ENCODE results near the gene BNC2.

BNC2 gene

GRCh38 chr9:16413509-16414016 is 456.9 kb downstream of the BNC2 start:
- Histone ChIP-seq H3K36me3 (ENCODE audit: control insufficient read depth, low read depth, low read length) (no peaks in the 10 kb centered on the region), H3K9me3 (ENCODE audit: control insufficient read depth, low read depth, low read length) (no peaks in the 10 kb centered on the region), H3K27ac (ENCODE audit: low read length) (no peak overlapping the region), H3K9ac (ENCODE audit: low read length) (no peak overlapping the region), H3K4me3 (ENCODE audit: low read length) (no peak overlapping the region), H3K4me1 (ENCODE audit: control insufficient read depth, low read depth, low read length) (peaks cover 4% of the 10 kb centered on the region), H3K27me3 (ENCODE audit: control insufficient read depth, insufficient read depth, low read length) (no peaks in the 10 kb centered on the region)

GRCh38 chr9:16412740-16413139 is 457.7 kb downstream of the BNC2 start:
- no peaks in the 10 kb centered on the region for H3K9me3 ChIP-seq (ENCODE audit: control insufficient read depth, low read depth, low read length)
- H3K4me3 ChIP-seq (ENCODE audit: low read length), result no peak overlapping the region
- peaks cover 4% of the 10 kb centered on the region for H3K4me1 ChIP-seq (ENCODE audit: control insufficient read depth, low read depth, low read length)
- no peaks in the 10 kb centered on the region for H3K27me3 ChIP-seq (ENCODE audit: control insufficient read depth, insufficient read depth, low read length)
- no peaks in the 10 kb centered on the region for H3K36me3 ChIP-seq (ENCODE audit: control insufficient read depth, low read depth, low read length)
- H3K9ac ChIP-seq (ENCODE audit: low read length), result no peak overlapping the region
- no peak overlapping the region for H3K27ac ChIP-seq (ENCODE audit: low read length)

- H3K9me3 ChIP-seq (ENCODE audit: control insufficient read depth, low read depth, low read length), result no peaks in the 10 kb centered on the region
- H3K27ac ChIP-seq (ENCODE audit: low read length), result no peak overlapping the region
- H3K27me3 ChIP-seq (ENCODE audit: control insufficient read depth, insufficient read depth, low read length), result no peaks in the 10 kb centered on the region
- no peak overlapping the region for H3K9ac ChIP-seq (ENCODE audit: low read length)
- no peaks in the 10 kb centered on the region for H3K36me3 ChIP-seq (ENCODE audit: control insufficient read depth, low read depth, low read length)
- H3K4me3 ChIP-seq (ENCODE audit: low read length), result no peak overlapping the region
- H3K4me1 ChIP-seq (ENCODE audit: control insufficient read depth, low read depth, low read length), result peaks cover 4% of the 10 kb centered on the region
Observed at GRCh38 chr9:16411311-16411710, 459.2 kb downstream of the BNC2 start.

- no peaks in the 10 kb centered on the region for H3K9me3 ChIP-seq (ENCODE audit: control insufficient read depth, low read depth, low read length)
- no peaks in the 10 kb centered on the region for H3K27me3 ChIP-seq (ENCODE audit: control insufficient read depth, insufficient read depth, low read length)
- H3K9ac ChIP-seq (ENCODE audit: low read length), result no peak overlapping the region
- H3K4me1 ChIP-seq (ENCODE audit: control insufficient read depth, low read depth, low read length), result peaks cover 4% of the 10 kb centered on the region
- no peaks in the 10 kb centered on the region for H3K36me3 ChIP-seq (ENCODE audit: control insufficient read depth, low read depth, low read length)
- no peak overlapping the region for H3K27ac ChIP-seq (ENCODE audit: low read length)
- no peak overlapping the region for H3K4me3 ChIP-seq (ENCODE audit: low read length)
Observed at GRCh38 chr9:16410601-16411280, 459.7 kb downstream of the BNC2 start.

GRCh38 chr9:16407617-16408016 is 462.9 kb downstream of the BNC2 start:
- Histone ChIP-seq H3K9me3 (ENCODE audit: control insufficient read depth, low read depth, low read length) (no peaks in the 10 kb centered on the region), H3K27ac (ENCODE audit: low read length) (no peak overlapping the region), H3K9ac (ENCODE audit: low read length) (no peak overlapping the region), H3K4me1 (ENCODE audit: control insufficient read depth, low read depth, low read length) (no peaks in the 10 kb centered on the region), H3K27me3 (ENCODE audit: control insufficient read depth, insufficient read depth, low read length) (no peaks in the 10 kb centered on the region), H3K4me3 (ENCODE audit: low read length) (no peak overlapping the region), H3K36me3 (ENCODE audit: control insufficient read depth, low read depth, low read length) (no peaks in the 10 kb centered on the region)

- H3K9me3 ChIP-seq (ENCODE audit: control insufficient read depth, low read depth, low read length), result no peaks in the 10 kb centered on the region
- H3K27me3 ChIP-seq (ENCODE audit: control insufficient read depth, insufficient read depth, low read length), result no peaks in the 10 kb centered on the region
- H3K36me3 ChIP-seq (ENCODE audit: control insufficient read depth, low read depth, low read length), result no peaks in the 10 kb centered on the region
- H3K27ac ChIP-seq (ENCODE audit: low read length), result no peak overlapping the region
- H3K9ac ChIP-seq (ENCODE audit: low read length), result no peak overlapping the region
- no peaks in the 10 kb centered on the region for H3K4me1 ChIP-seq (ENCODE audit: control insufficient read depth, low read depth, low read length)
- no peak overlapping the region for H3K4me3 ChIP-seq (ENCODE audit: low read length)
Observed at GRCh38 chr9:16406526-16407225, 463.8 kb downstream of the BNC2 start.

- H3K27ac ChIP-seq (ENCODE audit: low read length), result no peak overlapping the region
- no peaks in the 10 kb centered on the region for H3K27me3 ChIP-seq (ENCODE audit: control insufficient read depth, insufficient read depth, low read length)
- H3K9ac ChIP-seq (ENCODE audit: low read length), result no peak overlapping the region
Observed at GRCh38 chr9:16405421-16405820, 465.0 kb downstream of the BNC2 start.

GRCh38 chr9:16401701-16402100 is 468.8 kb downstream of the BNC2 start:
- H3K4me3 ChIP-seq (ENCODE audit: low read length), result no peak overlapping the region
- no peak overlapping the region for H3K27ac ChIP-seq (ENCODE audit: low read length)
- no peaks in the 10 kb centered on the region for H3K27me3 ChIP-seq (ENCODE audit: control insufficient read depth, insufficient read depth, low read length)

More at GRCh38 chr9:16405421-16405820, 465.0 kb downstream of the BNC2 start:
- no peak overlapping the region for H3K4me3 ChIP-seq (ENCODE audit: low read length)
- H3K9me3 ChIP-seq (ENCODE audit: control insufficient read depth, low read depth, low read length), result no peaks in the 10 kb centered on the region
- H3K36me3 ChIP-seq (ENCODE audit: control insufficient read depth, low read depth, low read length), result no peaks in the 10 kb centered on the region
- no peaks in the 10 kb centered on the region for H3K4me1 ChIP-seq (ENCODE audit: control insufficient read depth, low read depth, low read length)

GRCh38 chr9:16398691-16399090 is 471.8 kb downstream of the BNC2 start:
- Histone ChIP-seq H3K9me3 (ENCODE audit: control insufficient read depth, low read depth, low read length) (no peaks in the 10 kb centered on the region), H3K9ac (ENCODE audit: low read length) (no peak overlapping the region), H3K27ac (ENCODE audit: low read length) (no peak overlapping the region), H3K4me3 (ENCODE audit: low read length) (no peak overlapping the region), H3K4me1 (ENCODE audit: control insufficient read depth, low read depth, low read length) (no peaks in the 10 kb centered on the region), H3K36me3 (ENCODE audit: control insufficient read depth, low read depth, low read length) (no peaks in the 10 kb centered on the region), H3K27me3 (ENCODE audit: control insufficient read depth, insufficient read depth, low read length) (no peaks in the 10 kb centered on the region)

More at GRCh38 chr9:16401701-16402100, 468.8 kb downstream of the BNC2 start:
- no peak overlapping the region for H3K9ac ChIP-seq (ENCODE audit: low read length)
- H3K36me3 ChIP-seq (ENCODE audit: control insufficient read depth, low read depth, low read length), result no peaks in the 10 kb centered on the region
- no peaks in the 10 kb centered on the region for H3K4me1 ChIP-seq (ENCODE audit: control insufficient read depth, low read depth, low read length)
- H3K9me3 ChIP-seq (ENCODE audit: control insufficient read depth, low read depth, low read length), result no peaks in the 10 kb centered on the region

- Histone ChIP-seq H3K27me3 (ENCODE audit: control insufficient read depth, insufficient read depth, low read length) (no peaks in the 10 kb centered on the region), H3K9me3 (ENCODE audit: control insufficient read depth, low read depth, low read length) (no peaks in the 10 kb centered on the region)
Observed at GRCh38 chr9:16396389-16396788, 474.1 kb downstream of the BNC2 start.

GRCh38 chr9:16391369-16391768 is 479.1 kb downstream of the BNC2 start:
- H3K27me3 ChIP-seq (ENCODE audit: control insufficient read depth, insufficient read depth, low read length), result no peaks in the 10 kb centered on the region
- no peaks in the 10 kb centered on the region for H3K36me3 ChIP-seq (ENCODE audit: control insufficient read depth, low read depth, low read length)
- H3K9ac ChIP-seq (ENCODE audit: low read length), result no peak overlapping the region
- H3K4me1 ChIP-seq (ENCODE audit: control insufficient read depth, low read depth, low read length), result no peaks in the 10 kb centered on the region
- H3K27ac ChIP-seq (ENCODE audit: low read length), result no peak overlapping the region
- H3K4me3 ChIP-seq (ENCODE audit: low read length), result no peak overlapping the region
- no peaks in the 10 kb centered on the region for H3K9me3 ChIP-seq (ENCODE audit: control insufficient read depth, low read depth, low read length)

More at GRCh38 chr9:16396389-16396788, 474.1 kb downstream of the BNC2 start:
- no peak overlapping the region for H3K9ac ChIP-seq (ENCODE audit: low read length)
- no peak overlapping the region for H3K4me3 ChIP-seq (ENCODE audit: low read length)
- no peaks in the 10 kb centered on the region for H3K36me3 ChIP-seq (ENCODE audit: control insufficient read depth, low read depth, low read length)
- H3K27ac ChIP-seq (ENCODE audit: low read length), result no peak overlapping the region
- H3K4me1 ChIP-seq (ENCODE audit: control insufficient read depth, low read depth, low read length), result no peaks in the 10 kb centered on the region

- H3K9ac ChIP-seq (ENCODE audit: low read length), result no peak overlapping the region
- H3K4me3 ChIP-seq (ENCODE audit: low read length), result no peak overlapping the region
- H3K36me3 ChIP-seq (ENCODE audit: control insufficient read depth, low read depth, low read length), result no peaks in the 10 kb centered on the region
- no peak overlapping the region for H3K27ac ChIP-seq (ENCODE audit: low read length)
- H3K4me1 ChIP-seq (ENCODE audit: control insufficient read depth, low read depth, low read length), result no peaks in the 10 kb centered on the region
- H3K9me3 ChIP-seq (ENCODE audit: control insufficient read depth, low read depth, low read length), result no peaks in the 10 kb centered on the region
- H3K27me3 ChIP-seq (ENCODE audit: control insufficient read depth, insufficient read depth, low read length), result no peaks in the 10 kb centered on the region
Observed at GRCh38 chr9:16387382-16387781, 483.1 kb downstream of the BNC2 start.
